ENCODE measurements around the gene COQ10A.
"Not testable (repeated sequence)": the region's sequence is repeated elsewhere in the genome, so short reads cannot be mapped to it uniquely, and the experiment has no call there.

Gene COQ10A

DNA sequence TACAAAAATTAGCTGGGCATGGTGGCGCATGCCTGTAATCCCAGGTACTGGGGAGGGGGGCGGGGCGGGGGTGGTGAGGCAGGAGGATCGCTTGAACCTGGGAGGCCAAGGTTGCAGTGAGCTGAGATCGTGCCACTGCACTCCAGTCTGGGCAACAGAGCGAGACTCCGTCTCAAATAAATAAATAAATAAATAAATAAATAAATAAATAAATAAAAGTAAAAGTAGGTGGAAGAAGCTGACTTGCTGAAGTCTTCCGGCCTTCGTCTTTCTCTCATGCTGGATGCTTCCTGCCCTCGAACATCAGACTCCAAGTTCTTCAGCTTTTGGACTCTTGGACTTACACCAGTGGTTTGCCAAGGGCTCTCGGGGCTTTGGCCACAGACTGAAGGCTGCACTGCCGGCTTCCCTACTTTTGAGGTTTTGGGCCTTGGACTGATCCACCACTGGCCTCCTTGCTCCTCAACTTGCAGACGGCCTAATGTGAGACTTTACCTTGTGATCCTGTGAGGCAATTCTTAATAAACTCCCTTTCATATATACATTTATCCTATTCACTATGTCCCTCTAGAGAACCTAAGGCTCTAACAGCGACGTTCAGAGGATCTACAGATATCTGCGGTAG is 562 bp upstream of the COQ10A start:
- DNase-seq (ENCODE audit: low read depth, low spot score) = not testable (repeated sequence)
- peak overlapping the region; percentile 77 for H3K4me3 ChIP-seq (ENCODE audit: low read length)

DNA sequence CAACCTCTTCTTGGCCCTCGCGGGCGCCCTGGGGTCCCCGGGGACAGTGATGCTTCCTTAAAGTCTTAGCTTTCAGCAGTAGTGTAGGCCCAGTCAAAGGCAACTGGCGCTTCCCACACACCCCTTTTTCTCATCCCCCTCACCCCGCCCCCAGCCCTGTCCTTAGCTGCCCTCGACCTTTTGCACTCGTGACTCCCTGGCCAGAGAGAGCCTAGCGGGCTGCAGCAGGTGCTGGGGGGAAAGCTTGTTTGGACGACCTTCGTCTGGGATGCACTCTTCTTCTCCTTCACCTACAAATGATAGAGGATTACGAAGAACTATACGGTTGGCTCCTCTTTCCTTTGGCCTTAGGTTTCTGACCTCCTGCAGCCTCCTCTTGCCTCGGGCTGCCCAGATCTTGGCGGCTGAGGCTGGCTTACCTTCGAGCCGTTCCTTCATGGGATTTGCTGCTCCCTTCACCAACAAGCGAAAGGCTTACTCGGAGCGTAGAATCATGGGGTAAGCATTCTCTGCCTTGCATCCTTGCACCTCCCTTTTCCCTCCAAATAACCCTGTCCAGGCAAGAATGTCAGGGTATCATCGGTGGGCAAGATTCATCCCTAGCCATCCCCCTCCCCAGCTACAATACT is 815 bp downstream of the COQ10A start:
- H3K4me3 ChIP-seq (ENCODE audit: low read length) = peak overlapping the region; percentile 77
- DNase-seq (ENCODE audit: low read depth, low spot score) = no peak

DNA sequence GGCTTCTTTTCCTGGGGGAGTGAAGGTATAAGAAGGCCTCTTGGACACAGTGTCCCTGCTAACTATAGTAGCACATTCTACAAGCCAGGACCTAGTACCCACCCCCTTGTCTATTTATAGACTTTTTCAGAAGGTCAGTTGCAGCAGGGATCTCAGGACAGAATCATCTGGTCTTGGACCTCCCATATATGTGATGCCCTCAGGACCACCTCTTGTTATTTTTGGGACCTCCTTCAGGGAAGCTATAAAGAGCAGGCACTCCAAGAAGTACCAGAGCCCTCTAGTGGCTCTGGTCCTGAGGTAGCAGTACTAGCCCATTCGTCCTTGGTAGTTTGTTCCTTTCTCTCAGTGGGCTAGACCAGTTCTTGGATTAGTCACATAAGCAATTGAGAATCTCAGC is 4.3 kb downstream of the COQ10A start:
- no peak overlapping the region for H3K4me3 ChIP-seq (ENCODE audit: low read length)
- DNase-seq (ENCODE audit: low read depth, low spot score) = no peak

DNA sequence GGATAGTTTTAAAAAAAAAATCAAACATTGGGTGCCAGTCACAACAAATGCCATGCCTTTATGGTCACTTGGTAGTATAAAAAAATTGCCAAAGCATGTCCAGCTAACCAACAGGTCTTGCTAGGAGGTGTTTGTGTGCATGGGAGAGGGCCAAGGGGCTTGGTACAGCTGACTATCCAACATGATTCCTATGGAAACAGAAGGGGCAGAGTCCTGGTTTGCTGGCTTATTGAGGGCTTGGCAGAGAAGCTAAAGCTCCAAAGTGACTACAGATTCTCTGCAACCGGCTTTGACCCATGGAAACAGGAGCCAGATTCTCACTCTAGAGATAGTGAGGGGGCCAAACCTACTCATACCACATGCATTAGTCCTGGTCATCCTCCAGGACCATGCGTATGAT is 5.7 kb downstream of the COQ10A start:
- not testable (repeated sequence) for H3K4me3 ChIP-seq (ENCODE audit: low read length); DNase-seq (ENCODE audit: low read depth, low spot score)

DNA sequence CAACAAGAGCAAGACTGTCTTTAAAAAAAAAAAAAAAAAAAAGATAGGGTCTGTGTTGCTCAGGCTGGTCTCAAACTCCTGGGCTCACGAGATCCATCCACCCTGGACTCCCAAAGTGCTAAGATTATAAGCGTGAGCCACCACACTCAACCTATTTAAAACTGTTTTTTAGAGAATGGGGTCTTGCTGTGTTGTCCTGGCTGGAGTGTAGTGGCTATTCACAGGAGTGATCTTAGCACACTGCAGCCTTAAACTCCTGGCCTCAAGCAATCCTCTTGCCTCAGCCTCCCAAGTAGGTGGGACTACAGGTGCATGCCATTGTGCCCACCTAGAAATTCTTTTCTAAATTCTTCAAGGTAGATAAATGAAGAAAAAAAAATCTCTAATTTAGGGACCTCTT is 7.6 kb downstream of the COQ10A start:
- H3K4me3 ChIP-seq (ENCODE audit: low read length) = no peak overlapping the region
- no peak for DNase-seq (ENCODE audit: low read depth, low spot score)

DNA sequence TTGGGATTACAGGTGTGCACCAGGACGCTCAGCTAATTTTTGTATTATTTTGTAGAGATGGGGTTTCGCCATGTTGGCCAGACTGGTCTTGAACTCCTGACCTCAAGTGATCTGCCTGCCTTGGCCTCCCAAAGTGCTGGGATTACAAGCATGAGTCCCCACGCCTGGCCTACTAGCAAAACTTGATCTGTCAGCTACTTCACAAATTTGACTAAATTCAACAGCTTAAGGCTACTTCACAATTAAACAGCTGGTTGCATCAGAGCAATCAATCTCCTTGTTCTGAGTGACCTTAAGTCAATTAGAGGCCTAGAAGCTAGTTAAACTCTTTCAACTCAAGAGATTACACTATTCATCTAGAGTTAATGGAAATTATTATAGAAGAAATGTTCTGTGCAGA is 12.2 kb downstream of the COQ10A start:
- no peak for DNase-seq (ENCODE audit: low read depth, low spot score)
- no peak overlapping the region for H3K4me3 ChIP-seq (ENCODE audit: low read length)

DNA sequence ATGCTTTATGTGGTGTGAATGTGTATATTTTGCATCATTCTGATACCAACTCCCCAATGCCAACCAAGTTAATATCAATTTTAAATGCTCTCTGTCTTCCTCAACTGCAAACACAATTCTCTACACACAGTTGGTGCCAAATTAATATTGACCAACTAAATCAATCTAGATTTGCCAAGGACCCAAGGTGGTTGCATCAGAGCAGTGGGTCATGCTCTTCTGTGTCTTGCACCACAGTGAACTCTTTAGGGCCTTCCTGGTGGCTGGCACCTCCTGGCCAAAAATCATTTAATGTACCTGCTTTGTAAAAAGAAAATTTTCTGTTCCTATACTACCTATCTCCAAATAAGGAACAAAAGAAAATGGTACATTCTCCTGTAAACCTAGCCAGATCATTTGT is 14.1 kb downstream of the COQ10A start:
- DNase-seq (ENCODE audit: low read depth, low spot score) = no peak
- H3K4me3 ChIP-seq (ENCODE audit: low read length) = no peak overlapping the region

DNA sequence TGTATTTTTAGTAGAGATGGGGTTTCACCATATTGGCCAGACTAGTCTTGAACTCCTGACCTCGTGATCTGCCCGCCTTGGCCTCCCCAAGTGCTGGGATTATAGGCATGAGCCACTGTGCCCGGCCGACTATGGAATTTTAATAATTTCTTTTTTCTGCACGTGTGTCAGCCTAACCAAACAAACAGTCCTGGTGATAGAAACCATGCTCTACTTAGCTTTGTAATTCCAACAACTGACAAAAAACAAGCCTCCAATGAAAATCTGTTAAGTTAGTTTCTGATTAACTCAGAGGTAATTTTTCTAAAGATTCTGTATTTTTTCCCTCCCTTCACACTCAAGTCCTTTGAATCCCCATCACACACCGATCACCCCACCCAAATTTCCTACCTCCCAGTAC is 15.3 kb downstream of the COQ10A start:
- no peak for DNase-seq (ENCODE audit: low read depth, low spot score)
- H3K4me3 ChIP-seq (ENCODE audit: low read length) = no peak overlapping the region

DNA sequence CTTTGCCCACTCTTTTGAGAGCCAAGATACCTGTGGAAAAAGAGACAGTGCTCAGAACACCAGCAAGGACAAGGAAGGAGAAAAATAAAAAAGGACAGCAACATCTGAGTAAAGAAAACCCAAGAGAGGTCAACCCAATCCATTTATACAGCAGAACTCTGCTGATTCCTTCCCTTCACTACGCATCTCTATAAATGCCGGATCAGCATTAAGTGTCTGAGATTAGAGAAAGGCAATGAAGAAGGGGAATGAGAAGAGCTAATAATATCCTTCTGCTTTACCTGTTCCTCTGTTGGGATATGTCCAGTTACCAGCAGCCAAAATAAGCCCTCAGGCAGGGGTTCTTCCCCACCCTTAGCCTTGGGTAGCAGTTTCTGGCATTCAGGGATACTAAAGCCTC is 15.8 kb downstream of the COQ10A start:
- no peak for DNase-seq (ENCODE audit: low read depth, low spot score)
- H3K4me3 ChIP-seq (ENCODE audit: low read length) = no peak overlapping the region

DNA sequence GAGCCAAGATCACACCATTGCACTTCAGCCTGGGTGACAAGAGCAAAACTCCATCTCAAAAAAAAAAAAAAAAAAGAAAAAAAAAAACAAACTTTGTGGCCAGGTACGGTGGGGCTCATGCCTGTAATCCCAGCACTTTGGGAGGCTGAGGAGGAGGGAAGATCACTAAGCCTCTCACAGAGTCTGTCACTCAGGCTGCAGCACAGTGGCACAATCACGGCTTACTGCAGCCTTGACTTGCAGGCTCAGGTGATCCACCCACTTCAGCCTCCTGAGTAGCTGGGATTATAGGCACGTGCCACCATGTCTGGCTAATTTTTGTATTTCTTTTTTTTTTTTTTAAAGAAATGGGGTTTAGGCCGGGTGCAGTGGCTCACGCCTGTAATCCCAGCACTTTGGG is 17.5 kb downstream of the COQ10A start:
- H3K4me3 ChIP-seq (ENCODE audit: low read length); DNase-seq (ENCODE audit: low read depth, low spot score): not testable (repeated sequence)

DNA sequence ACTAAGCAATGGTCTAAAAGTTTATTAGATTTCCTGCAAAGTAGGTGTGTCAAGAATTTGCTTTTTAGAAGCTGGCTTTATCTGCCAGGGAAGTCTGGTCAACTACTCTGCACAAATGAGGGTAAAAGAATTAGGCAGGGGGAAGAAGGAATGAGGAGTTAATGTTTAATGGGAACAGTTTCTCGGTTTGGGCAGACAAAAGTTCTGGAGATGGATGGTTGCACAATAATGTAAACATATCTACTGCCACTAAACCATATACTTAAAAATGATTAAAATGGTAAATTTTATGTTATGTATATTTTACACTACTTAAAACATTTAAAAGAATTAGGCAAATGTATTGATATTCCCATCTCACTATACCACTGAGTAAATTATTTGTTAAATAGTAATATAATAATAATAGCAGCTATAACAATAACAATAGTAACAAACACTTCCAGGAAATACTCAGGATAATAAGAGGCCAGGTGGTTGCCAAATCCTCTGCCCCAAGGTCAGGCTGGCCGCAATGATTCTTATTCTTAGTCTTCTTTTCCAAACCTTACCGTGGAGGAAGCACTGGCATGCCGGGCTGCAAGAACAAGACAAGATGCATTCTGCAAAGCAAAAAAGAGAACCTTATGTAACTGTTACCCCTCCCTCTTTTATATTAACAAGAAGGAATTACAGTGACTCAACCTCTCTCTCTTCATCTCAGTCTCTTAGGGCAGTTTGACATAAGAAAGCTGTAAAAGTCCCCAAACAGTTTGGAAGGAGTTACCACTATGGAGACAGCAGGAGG is 19.5 kb downstream of the COQ10A start:
- no peak overlapping the region for H3K4me3 ChIP-seq (ENCODE audit: low read length)
- DNase-seq (ENCODE audit: low read depth, low spot score) = no peak

DNA sequence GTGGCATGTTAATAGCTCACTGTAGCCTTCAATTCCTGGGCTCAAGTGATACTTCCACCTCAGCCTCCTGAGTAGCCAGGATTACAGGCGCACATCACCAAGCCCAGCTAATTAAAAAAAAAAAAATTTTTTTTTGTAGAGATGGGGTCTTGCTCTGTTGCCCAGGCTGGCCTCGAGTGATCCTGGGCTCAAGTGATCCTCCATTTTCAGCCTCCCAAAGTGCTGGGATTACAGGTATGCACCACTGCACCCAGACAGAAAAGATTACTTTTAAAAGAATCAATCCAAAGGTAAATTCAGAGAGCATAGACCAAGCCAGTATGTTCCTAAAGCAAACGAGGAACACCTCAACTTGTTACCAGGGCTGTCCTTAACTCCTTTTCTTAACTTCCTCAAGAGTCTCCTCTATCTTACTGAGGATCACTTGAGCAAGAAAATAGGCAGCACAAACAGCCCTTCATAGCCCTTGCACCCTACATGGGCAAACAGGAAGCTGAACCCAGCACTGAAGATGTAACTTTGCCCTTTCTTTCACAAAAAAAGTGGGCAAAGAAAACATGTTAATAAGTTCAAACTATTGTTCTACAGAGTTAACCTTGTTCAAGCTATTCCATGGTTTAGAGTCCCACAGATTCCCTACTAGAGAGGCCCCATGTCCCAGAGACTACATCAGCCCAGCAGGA is 22.1 kb downstream of the COQ10A start:
- H3K4me3 ChIP-seq (ENCODE audit: low read length) = no peak overlapping the region
- no peak for DNase-seq (ENCODE audit: low read depth, low spot score)

DNA sequence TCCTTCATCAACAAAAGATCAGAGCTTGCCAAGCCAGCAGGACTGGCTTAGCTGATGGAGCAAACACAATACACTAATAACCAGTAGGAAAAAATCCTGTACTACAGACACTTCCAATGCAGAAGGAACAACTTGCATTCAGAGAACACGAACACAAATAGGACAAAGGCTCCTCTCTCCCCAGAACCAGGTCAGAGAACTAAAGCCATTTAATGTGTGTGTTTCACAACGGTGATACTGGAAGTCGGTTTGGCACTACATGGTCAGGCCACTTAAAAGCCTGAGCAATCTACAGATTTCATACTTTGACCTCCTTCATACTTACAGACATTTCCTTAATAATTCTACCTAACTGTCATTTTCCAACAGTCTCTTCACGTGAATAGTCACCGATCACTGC is 27.1 kb downstream of the COQ10A start:
- no peak overlapping the region for H3K4me3 ChIP-seq (ENCODE audit: low read length)
- no peak for DNase-seq (ENCODE audit: low read depth, low spot score)

DNA sequence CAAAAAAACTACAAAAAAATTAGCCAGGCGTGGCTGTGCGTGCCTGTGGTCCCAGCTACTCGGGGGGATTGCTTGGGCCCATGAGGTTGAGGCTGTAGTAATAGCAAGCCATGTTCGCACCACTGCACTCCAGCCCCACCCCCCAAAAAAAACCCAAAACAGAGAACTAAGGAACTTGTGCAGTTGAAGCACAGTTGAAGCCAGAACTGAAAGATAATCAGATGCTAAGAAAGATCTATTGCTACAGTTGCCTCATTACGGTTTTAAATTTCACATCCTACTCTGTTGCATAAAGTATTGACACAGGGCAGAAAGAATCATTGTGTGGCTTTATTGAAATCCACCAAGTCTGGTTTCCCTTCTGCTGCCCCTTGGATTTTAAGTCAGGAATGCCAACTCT is 29.6 kb downstream of the COQ10A start:
- H3K4me3 ChIP-seq (ENCODE audit: low read length) = no peak overlapping the region
- no peak for DNase-seq (ENCODE audit: low read depth, low spot score)

DNA sequence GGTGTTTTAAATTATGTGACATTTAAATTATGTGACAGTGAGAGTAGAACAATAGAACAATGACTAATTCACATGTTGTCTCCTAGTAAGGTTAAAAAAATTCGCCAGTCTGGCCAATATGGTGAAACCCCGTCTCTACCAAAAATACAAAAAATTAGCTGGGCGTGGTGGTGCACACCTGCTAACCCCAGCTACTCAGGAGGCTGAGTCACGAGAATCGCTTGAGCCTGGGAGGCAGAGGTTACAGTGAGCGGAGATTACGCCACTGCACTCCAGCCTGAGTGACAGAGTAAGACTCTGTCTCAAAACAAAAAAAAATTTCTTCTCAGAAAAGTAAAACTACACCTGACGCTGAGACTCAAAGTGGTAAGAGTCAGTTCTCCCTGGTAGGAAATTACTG is 30.7 kb downstream of the COQ10A start:
- DNase-seq (ENCODE audit: low read depth, low spot score) = no peak
- no peak overlapping the region for H3K4me3 ChIP-seq (ENCODE audit: low read length)

DNA sequence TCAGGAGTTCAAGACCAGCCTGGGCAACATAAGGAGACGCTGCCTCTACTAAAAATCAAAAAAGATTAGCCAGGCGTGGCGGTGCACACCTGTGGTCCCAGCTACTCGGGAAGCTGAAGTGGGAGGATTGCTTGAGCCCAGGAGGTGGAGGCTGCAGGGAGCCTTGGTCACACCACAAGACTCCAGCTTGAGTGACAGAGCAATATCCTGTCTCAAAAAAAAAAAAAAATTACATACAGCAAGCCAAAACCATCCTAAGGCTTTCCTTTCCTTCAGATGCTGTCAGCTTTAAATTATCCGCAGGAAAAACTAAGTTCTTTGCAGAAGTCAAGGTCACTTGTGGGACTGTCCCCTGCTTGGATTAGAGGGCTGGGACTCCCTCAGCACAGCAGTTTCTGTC is 32.1 kb downstream of the COQ10A start:
- DNase-seq (ENCODE audit: low read depth, low spot score) = no peak
- H3K4me3 ChIP-seq (ENCODE audit: low read length) = peak overlapping the region; percentile 99

DNA sequence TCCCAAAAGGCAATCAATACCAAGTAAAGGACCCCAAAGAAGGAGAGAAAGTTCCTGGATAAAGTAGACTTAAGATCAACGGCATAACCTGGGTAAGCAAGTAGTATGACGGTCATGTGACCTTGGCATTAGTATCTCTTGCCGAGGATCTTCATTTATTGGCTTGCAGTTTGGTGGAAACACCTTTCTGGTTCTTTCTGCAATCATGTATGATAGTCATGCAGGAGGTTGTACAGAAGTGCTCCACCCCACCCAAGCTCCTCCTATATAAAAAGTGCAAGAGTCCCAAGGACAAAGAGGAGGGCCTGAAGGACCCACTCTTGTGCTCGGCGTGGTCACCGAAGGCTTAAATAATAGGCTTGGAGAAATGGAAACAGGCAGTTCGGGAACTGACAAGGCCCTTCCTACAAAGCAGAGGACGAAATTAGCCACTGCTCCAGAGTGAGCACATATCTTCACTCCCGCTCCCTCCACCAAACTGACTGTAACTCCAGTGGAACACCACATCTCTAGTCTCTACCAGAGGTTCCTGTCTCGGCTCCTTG is 32.6 kb downstream of the COQ10A start:
- H3K4me3 ChIP-seq (ENCODE audit: low read length) = peak overlapping the region; percentile 99
- DNase-seq (ENCODE audit: low read depth, low spot score) = peak; percentile 59

DNA sequence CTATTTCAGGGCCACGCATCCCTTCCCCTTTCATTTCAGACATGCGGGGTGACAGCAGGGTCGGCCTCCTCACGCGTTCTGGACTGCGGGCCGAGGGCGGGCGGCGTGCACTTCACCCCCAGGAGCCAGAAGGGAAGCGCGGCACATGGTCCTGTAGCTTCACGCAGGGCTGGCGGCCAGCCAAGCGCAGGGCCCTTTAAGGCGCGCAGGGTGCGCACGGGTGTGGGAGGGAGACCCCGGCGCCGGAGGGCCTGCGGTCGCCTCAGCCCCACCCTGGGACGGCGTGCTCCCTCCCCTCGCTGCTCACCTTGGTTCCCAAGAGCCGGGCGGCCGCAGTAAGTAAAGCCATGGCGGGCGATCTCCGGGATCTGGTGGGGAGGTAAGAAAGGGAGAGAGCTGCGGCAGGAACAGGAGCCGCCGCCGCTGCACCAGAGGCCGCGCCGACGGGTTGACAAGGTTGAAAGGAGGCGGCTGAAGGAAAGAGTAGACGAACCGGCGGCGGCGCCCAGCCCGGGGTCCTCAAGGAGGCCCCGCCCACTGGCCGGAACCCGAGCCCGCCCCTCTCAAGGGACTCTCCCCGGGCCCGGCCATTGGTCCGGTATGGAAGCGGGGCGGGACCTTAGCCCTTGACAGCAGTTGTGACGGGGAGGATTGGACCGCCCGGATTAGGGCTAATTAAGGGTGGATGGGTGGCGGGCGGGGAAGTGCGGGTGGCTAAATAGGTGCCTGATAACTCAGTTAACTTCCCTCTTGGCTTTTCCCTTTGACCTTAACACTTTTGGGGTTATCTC is 33.3 kb downstream of the COQ10A start, which contains the start of gene CS:
TSS of gene CS (minus strand) at position 478 of the 791 bp plus-strand sequence. CDS start at position 349, 129 bp downstream.
- H3K4me3 ChIP-seq (ENCODE audit: low read length) = peak within 1 kb of the TSS; percentile 99
- DNase-seq (ENCODE audit: low read depth, low spot score) = peak; percentile 97
